Activated naive CD4-positive, alpha-beta T cell treated with anti-CD3 and anti-CD28 coated beads, Interleukin-2, amount 50 U/mL, for 16 hours (primary cell): Measurements from ENCODE around the gene GLT6D1.

Source experiments
- DNase-seq: peaks from one replicate; pipeline ENCODE4 v3.0.0-alpha.2; 2020

GLT6D1 gene

DNA sequence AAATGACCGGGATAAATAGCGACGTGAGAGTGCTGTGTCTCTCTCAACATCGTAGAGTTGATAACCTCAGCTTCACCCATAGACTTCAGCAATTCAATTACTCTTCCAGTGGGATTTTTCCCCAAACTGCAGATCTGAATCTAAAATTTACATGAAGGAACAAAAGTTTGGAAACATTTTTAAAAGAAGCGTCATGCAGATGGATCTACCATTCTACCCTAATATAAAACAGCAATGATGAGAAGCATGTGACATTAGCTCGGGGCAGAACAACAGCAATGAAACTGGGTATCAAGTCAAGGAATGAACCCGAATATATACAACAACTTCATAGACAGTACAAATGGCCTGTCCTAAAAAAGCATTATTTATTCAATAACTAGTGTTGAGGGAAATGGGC is 18.8 kb downstream of the GLT6D1 start:
- no peak for DNase-seq

- no peak for DNase-seq
Observed at GRCh38 chr9:135619599-135619886, 19.8 kb downstream of the GLT6D1 start.

DNA sequence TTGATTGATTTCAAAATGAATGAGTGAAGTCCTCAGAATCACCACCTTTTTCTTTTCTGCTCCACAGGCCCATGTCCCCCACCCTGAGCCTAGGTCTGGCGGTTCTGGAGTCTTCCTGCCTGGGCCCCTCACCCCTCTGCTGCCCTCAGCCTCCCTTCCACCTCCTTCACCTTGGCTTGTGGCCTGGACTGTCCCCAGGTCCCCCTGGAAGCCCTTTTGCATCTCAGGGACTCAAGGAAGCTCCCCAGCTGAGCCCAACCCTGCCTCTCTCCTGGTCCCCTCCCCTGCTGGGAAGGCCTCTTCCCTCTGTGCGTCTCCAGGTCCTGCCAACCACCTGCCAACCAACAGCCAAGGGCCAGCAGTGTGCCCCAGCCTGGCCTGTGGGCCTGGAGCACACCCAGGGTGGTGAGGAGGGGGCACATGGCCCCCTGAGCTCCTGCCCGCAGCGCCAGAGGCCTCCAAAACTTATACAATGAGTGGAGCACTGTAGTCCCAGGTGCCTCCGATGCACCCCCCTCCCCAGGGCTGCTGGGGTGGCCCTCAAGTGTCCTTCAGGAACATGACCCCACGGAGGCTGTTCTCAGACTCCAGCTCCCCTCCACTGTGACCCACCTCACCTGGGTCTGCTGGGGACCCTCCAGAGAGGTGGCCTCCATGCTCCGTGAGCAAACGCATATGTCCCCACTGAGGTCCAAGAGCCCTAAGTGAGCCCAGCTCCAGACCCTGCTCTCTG is 20.3 kb downstream of the GLT6D1 start:
- no peak for DNase-seq

DNA sequence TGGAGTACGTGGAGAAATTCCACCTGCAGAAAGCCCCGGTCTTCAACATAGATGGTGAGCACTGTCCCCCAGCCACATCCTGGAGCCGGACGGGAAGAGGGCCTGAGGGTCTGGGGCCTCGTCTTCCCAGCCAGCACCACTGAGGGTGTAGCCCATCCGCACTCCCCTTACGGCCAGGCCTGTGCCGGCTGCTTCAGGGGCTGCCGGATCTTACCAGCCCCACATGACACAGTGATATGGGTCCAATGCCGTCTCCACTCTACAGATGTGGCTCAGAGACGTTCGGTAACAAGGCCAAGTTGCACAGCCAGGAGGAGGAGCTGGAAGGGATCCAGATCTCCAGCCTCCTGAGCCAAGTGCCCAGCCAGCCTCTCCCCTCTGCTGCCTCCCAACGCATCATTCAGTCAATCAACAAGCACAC is 21.3 kb downstream of the GLT6D1 start:
- DNase-seq = no peak

DNA sequence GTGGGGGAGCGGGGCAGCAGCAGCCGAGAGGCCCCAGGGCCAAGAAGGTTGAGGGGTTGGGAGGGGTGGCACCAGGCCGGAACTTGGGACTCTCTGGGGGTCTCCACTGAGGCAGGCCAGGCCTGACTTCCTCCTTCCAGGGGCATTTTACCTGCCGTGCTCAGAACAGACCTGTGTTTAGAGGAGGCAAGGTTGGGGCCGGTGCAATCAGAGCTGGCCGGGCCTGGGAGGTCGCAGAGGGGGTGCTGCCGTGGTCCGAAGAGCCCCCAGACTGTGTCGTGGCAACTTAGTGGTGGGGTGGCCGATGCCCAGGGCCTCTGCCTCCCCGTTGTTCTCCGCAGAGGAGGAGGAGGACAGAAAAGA is 21.8 kb downstream of the GLT6D1 start:
- DNase-seq = no peak

GRCh38 chr9:135616619-135617537 is 22.5 kb downstream of the GLT6D1 start:
- DNase-seq = no peak

DNA sequence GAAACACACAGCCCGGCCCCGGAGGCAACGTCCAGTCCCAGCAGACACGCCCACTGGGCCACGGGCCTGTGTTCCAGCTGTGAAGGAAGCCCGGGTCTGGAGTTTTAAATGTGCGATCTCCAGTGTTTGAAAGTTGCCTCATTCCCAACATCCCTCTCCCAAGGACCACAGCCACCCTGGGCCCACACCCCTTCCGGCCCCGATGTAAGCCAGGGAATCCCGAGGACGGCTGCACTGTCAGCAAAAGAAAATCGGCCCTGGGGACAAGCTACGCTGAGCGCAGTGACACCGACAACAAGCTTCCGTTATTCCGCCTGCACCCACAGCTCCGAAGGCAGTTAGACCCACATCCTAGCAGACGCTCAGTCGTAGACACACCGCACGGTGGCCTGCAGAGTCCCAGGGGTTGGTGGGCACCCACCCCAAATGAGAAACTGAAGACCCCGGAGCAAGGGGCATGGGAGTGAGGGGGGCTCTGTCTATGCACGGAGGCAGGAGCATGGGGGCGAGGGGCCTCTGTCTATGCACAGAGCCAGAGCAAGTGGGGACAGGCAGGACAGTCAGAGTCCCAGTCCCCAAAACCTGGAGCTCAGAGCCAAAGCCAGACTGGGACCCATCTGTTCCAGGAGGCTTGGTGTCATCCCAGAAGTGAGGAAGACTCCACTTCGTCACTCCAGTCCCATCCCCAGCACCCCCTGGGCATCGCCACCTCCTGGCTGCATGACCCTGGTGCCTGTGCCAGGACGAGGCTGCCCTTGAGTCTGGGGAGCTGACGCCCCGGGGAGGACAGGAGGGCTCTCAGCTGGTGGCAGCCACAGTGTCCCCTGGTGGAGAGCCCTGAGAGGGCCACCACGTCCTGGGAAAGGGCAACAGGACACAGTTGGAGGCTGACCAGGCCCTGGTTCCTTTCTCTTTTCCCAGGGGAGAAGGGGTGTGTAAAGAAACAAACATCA is 23.4 kb downstream of the GLT6D1 start:
- DNase-seq = no peak

GRCh38 chr9:135614821-135615665 is 24.3 kb downstream of the GLT6D1 start:
- DNase-seq = no peak

DNA sequence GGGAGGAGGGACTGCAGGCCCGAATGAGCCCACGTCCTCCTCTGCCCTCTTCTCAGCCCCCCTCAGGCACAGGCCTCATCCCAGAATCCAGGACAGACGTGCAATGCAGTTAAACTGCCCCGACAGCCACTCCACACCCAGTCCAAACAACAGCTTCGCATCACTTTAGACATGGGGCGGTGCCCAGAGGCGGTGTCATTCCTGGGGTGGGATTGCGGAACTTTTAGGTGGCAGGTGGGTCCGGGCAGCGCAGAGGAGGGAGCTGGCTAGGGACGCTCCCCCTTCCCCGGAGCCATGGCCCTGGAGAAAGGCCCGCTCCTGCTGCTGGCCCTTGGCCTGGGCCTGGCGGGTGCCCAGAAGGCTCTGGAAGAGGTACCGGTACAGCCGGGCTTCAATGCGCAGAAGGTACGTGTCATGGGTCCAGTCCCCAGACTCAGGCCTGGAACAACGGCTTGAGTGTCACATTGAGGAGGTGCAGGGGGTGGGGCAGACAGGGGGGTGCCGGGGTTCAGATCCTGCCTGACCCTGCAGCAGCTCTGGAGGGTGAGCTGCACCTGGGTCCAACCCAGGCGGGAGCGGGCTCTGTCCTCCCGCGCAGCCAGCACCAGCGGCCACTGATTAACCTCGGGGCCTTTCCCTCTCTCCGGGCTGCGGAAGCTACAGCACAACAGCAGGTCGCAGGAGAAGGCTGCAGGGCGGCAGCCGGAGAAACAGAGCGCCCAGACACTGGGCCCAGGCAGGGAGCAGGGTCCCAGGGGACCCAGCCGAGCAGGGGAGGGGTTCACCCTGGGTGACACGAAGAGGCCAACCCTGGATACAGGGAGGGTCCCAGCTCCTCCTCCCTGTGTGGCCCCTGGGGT is 25.2 kb downstream of the GLT6D1 start:
- no peak for DNase-seq

- no peak for DNase-seq
Observed at GRCh38 chr9:135612981-135613910, 26.1 kb downstream of the GLT6D1 start.

GRCh38 chr9:135612437-135612836 is 26.9 kb downstream of the GLT6D1 start:
- no peak for DNase-seq

DNA sequence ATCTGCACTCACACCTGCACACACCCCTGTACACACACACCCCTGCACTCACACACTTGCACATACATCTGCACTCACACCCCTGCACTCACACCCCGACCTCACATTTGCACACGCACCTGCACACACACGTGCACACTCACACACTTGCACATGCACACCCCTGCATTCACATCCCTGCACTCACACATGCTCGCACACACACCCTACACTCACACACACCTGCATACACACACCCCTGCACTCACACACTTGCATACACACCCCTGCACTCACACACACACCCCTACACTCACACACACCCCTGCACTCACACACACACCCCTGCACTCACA is 27.5 kb downstream of the GLT6D1 start:
- DNase-seq = no peak

DNA sequence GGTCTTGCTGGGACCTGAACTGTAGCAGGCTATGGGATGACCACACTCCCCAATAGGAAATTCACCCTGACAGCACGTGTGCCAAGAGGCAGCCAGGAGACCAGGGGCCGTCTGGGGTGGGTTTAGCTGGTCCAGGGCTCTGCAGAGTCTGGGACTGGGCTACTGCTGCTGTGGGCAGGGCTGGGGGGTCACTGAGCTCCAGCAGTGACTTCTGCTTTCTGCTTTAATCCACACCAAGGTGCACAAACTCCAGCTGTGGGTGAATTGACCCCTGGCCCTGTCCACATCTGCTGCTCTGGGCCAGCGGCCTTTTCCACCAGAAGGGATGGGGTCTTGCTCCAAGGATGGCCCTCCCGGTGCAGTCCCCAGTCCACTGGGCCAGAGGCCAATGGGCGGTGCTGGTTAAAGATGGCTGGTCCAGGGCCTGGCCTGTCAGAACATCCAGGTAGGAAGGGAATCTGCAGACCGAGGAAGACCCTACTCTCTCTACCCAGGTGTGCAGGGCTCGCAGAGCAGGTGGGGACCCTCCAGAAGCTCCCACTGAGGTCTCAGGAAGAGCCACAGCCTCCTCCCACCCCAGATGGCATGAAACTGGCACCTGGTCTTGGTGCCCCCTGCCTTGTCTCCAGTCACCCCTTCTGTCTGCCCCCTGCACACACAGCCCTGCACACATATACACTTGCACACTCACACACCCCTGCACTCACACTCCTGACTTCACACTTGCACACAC is 28.0 kb downstream of the GLT6D1 start:
- DNase-seq = no peak

DNA sequence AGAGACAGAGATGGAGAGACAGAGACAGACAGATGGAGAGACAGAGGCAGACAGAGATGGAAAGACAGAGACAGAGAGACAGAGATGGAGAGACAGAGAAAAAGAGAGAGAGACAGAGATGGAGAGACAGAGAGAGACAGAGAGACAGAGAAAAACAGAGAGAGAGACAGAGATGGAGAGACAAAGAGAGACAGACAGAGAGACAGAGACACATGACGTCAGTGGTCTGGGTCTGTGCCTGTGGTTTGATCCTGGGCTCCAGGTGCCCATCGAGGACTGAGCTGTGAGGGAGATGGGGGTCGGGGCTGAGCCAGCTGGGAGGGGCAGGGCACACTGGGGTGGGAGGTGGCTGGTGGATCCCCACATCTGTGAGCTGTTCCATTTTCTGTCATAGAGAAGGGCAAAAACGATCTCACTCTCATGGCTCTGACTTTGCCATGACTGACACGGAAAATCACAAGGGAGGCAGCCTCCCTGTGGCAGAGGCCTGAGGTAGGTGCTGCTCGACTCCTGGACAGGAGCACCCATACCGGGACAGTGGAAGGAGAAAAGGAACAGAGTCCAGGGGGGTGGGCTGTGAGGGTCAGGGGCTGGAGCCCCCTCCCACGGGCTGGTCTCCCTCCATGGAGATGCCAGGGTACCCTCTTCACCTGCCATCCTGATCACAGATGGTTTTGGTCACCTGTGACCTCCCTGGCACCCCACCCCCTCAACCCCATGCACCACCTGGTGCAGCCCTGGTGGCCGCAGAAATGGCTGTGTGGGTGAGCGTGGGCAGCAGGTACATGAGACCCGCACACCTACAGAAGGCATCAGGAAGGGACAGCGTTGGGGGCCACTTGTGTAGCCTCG is 28.8 kb downstream of the GLT6D1 start:
- no peak for DNase-seq

GRCh38 chr9:135609366-135609955 is 29.9 kb downstream of the GLT6D1 start:
- DNase-seq = no peak

DNA sequence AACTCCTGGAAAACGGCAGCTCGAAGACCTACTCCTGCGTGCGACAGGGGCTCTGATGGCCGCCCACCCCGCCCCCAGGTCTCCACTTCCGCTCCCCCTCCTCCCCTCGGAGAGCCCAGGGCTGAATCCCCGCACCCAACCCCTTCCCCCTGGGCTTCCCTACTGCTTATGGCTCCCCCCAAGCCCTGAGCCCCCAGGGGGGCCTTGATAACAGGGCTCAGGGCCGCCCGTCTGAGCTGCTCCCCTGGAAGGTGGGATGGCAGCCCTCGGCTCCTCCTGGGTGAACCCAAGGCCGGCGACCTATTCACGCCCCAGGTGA is 30.4 kb downstream of the GLT6D1 start:
- no peak for DNase-seq

- no peak for DNase-seq
Observed at GRCh38 chr9:135608294-135608998, 30.9 kb downstream of the GLT6D1 start.
